Vagina (tissue), 2 donors: ENCODE data around the gene DPF3.

ENCODE experiments used
- CTCF ChIP-seq, 3 experiments: fragments of 450-650 bp in 2 of 3; fragments of 200-600 bp in 1 of 3; sonication (generic) in 1 of 3; IDR thresholded peaks; one replicate each; pipeline ENCODE4 v1.5.1; 2017 to 2019; ENCODE audit warnings: antibody characterized with exemption in 3 of 3, mild to moderate bottlenecking in 2 of 3, moderate library complexity in 2 of 3
- POLR2A ChIP-seq, 2 donors: fragments of 450-650 bp; IDR thresholded peaks; one replicate each; pipeline ENCODE4 v1.6.1; 2017; ENCODE audit warnings: antibody characterized with exemption in 2 of 2, mild to moderate bottlenecking in 2 of 2, moderate library complexity in 2 of 2
- POLR2AphosphoS5 ChIP-seq, 2 donors: sonication (generic); formaldehyde crosslinking; IDR thresholded peaks; one replicate each; pipeline ENCODE4 v1.9.0; 2017; ENCODE audit warnings: antibody characterized with exemption in 2 of 2, mild to moderate bottlenecking in 2 of 2, low read depth in 1 of 2; ENCODE audit not compliant: insufficient read depth in 1 of 2

- TF ChIP-seq CTCF (IDR thresholded peaks at IDR 0.05) (no peak), POLR2AphosphoS5 (IDR thresholded peaks at IDR 0.05; ENCODE audit: insufficient read depth in 1 of 2, low read depth in 1 of 2) (no peak), POLR2A (IDR thresholded peaks at IDR 0.05) (no peak)
These were observed 272.4 kb downstream of the DPF3 start for GRCh38 chr14:72621387-72622065.
